IMR-90 (cell line): ENCODE results near the gene SPACDR. TPM values are rescaled to one million over a fixed set of nuclear protein-coding genes. Genes with fewer than 3 reads are reported as not detected.

Experiments used
- BHLHE40 ChIP-seq: fragments of 150-350 bp; IDR thresholded peaks from 2 replicates; pipeline ENCODE4 v1.6.1; 2016; ENCODE audit warnings: mild to moderate bottlenecking, low read depth, low read length
- CHD1 ChIP-seq: IDR thresholded peaks from 2 replicates; pipeline ENCODE4 v1.6.1; 2012; ENCODE audit warnings: low read depth, low read length, improper control_type of control experiment
- NFE2L2 ChIP-seq: fragments of 150-350 bp; IDR thresholded peaks from 2 replicates; pipeline ENCODE4 v1.6.1; 2016; ENCODE audit warnings: low read depth, mild to moderate bottlenecking, low read length
- RFX5 ChIP-seq: IDR thresholded peaks from 2 replicates; pipeline ENCODE4 v1.8.0; 2012; ENCODE audit warnings: low read depth, mild to moderate bottlenecking, low read length, moderate library complexity
- SMC3 ChIP-seq: fragments of 150-350 bp; IDR thresholded peaks from 2 replicates; pipeline ENCODE4 v1.6.1; 2016; ENCODE audit warnings: low read depth, mild to moderate bottlenecking, antibody characterized with exemption, low read length, moderate library complexity
- USF2 ChIP-seq: fragments of 150-350 bp; IDR thresholded peaks from 2 replicates; pipeline ENCODE4 v1.6.1; 2017; ENCODE audit warnings: mild to moderate bottlenecking, antibody characterized with exemption, low read length, low read depth
- polyA plus RNA-seq, 3 experiments: library from polyadenylated mRNA; depleted of rRNA; stranded (reverse); fragments of >200 nt; gene quantifications; 2 replicates each; pipeline ENCODE4 v1.2.3, GENCODE V29; 2012; ENCODE audit warnings: low replicate concordance in 1 of 3
- total RNA-seq: library from RNA; depleted of rRNA; stranded (reverse); fragments of >200 nt; gene quantifications from 2 replicates; pipeline ENCODE4 v1.2.3, GENCODE V29; 2012

Gene SPACDR
- total and polyA plus RNA-seq, 2 of the 4 experiments (the other 2 are of a cell fraction) = 0.54 to 2.1 TPM

GRCh38 chr7:100476101-100476780 lies 12.2 kb upstream of the SPACDR start (continued):
- no peak for TF ChIP-seq BHLHE40
- no peak for TF ChIP-seq SMC3
- TF ChIP-seq RFX5 = no peak
- no peak for TF ChIP-seq NFE2L2
- no peak for TF ChIP-seq USF2
- TF ChIP-seq CHD1 = no peak
